ENCODE measurements around the gene STAT3. TPM values are rescaled to one million over a fixed set of nuclear protein-coding genes. Genes with fewer than 3 reads are reported as not detected.

The STAT3 gene
- total RNA-seq, 3 donors from 2014 or later (not counting 1 experiment from before 2014, with no cell fraction given) = 190 to 246 (median 206) TPM

- H3K9me3 ChIP-seq (ENCODE audit: control insufficient read depth, insufficient read depth, low read length) = no peaks in the 10 kb centered on the region
- H3K27me3 ChIP-seq (ENCODE audit: control insufficient read depth, insufficient read depth, low read length) = no peaks in the 10 kb centered on the region
- no peak overlapping the region for H3K27ac ChIP-seq (ENCODE audit: low read length)
- ATAC-seq (no peak), DNase-seq (no peak)
- no peak overlapping the region for H3K4me3 ChIP-seq (ENCODE audit: low read length)
- WGBS (ENCODE audit: insufficient coverage) = 94% methylated on average over 19 of the region's 19 CpGs
- peaks cover 7 to 29% of the 10 kb centered on the region in 2 donors for H3K4me1 Mint-ChIP-seq
- peaks cover 63% of the 10 kb centered on the region for H3K36me3 ChIP-seq (ENCODE audit: control insufficient read depth, insufficient read depth, low read length)
- peaks cover 32% of the 10 kb centered on the region for H3K4me1 ChIP-seq (ENCODE audit: control insufficient read depth, insufficient read depth, low read length)
- intact Hi-C loops (cut with micrococcal nuclease) = no loop called here
- TF ChIP-seq CTCF (IDR thresholded peaks at IDR 0.05) = no peak
- H3K27me3 Mint-ChIP-seq (ENCODE audit: low read depth in 2 of 2) = no peaks in the 10 kb centered on the region
- H3K36me3 Mint-ChIP-seq = no peaks in the 10 kb centered on the region
- H3K4me3 Mint-ChIP-seq = no peak overlapping the region
- H3K27ac Mint-ChIP-seq = peak overlapping the region; percentile 40 to 61
- H3K9me3 Mint-ChIP-seq = no peaks in the 10 kb centered on the region
These were observed 78.1 kb downstream of the STAT3 start for GRCh38 chr17:42309986-42310786.

GRCh38 chr17:42309142-42309541 lies 79.1 kb downstream of the STAT3 start:
- no peak overlapping the region for H3K4me3 Mint-ChIP-seq
- no peak for TF ChIP-seq CTCF (IDR thresholded peaks at IDR 0.05)
- Histone ChIP-seq H3K4me1 (ENCODE audit: control insufficient read depth, insufficient read depth, low read length) (peaks cover 22% of the 10 kb centered on the region), H3K4me3 (ENCODE audit: low read length) (no peak overlapping the region), H3K36me3 (ENCODE audit: control insufficient read depth, insufficient read depth, low read length) (peaks cover 64% of the 10 kb centered on the region), H3K9me3 (ENCODE audit: control insufficient read depth, insufficient read depth, low read length) (no peaks in the 10 kb centered on the region), H3K27ac (ENCODE audit: low read length) (no peak overlapping the region), H3K27me3 (ENCODE audit: control insufficient read depth, insufficient read depth, low read length) (no peaks in the 10 kb centered on the region)
- 98% methylated on average over 9 of the region's 9 CpGs for WGBS (ENCODE audit: insufficient coverage)
- no peak for DNase-seq
- H3K27ac Mint-ChIP-seq = peak overlapping the region in 1 of 2 donors; percentile 68
- peaks cover 7 to 26% of the 10 kb centered on the region in 2 donors for H3K4me1 Mint-ChIP-seq
- intact Hi-C loops (cut with micrococcal nuclease) = no loop called here
- H3K9me3 Mint-ChIP-seq = no peaks in the 10 kb centered on the region
- ATAC-seq = no peak
- H3K36me3 Mint-ChIP-seq = no peaks in the 10 kb centered on the region
- H3K27me3 Mint-ChIP-seq (ENCODE audit: low read depth in 2 of 2) = no peaks in the 10 kb centered on the region

- no peaks in the 10 kb centered on the region for H3K27me3 Mint-ChIP-seq (ENCODE audit: low read depth in 2 of 2)
- ATAC-seq = no peak
- intact Hi-C loops (cut with micrococcal nuclease) = no loop called here
- no peak overlapping the region for H3K4me3 ChIP-seq (ENCODE audit: low read length)
- peaks cover 18% of the 10 kb centered on the region for H3K4me1 ChIP-seq (ENCODE audit: control insufficient read depth, insufficient read depth, low read length)
- H3K4me1 Mint-ChIP-seq = peaks cover under 1 to 26% of the 10 kb centered on the region in 2 donors
- no peak overlapping the region for H3K27ac ChIP-seq (ENCODE audit: low read length)
- no peak for TF ChIP-seq CTCF (IDR thresholded peaks at IDR 0.05)
- H3K36me3 Mint-ChIP-seq = peaks cover 3% of the 10 kb centered on the region
- H3K9me3 ChIP-seq (ENCODE audit: control insufficient read depth, insufficient read depth, low read length) = no peaks in the 10 kb centered on the region
- 85% methylated on average over 7 of the region's 7 CpGs for WGBS (ENCODE audit: insufficient coverage)
- DNase-seq = no peak
- no peak overlapping the region for H3K4me3 Mint-ChIP-seq
- no peaks in the 10 kb centered on the region for H3K27me3 ChIP-seq (ENCODE audit: control insufficient read depth, insufficient read depth, low read length)
- no peak overlapping the region for H3K27ac Mint-ChIP-seq
- H3K36me3 ChIP-seq (ENCODE audit: control insufficient read depth, insufficient read depth, low read length) = peaks cover 66% of the 10 kb centered on the region
- H3K9me3 Mint-ChIP-seq = no peaks in the 10 kb centered on the region
These were observed 79.8 kb downstream of the STAT3 start for GRCh38 chr17:42308446-42308845.
